ENCODE data around the gene RIOK2.

Gene RIOK2

GRCh38 chr5:97225222-97225621, 42.2 kb upstream of the RIOK2 start:
- TF ChIP-seq, protein P1, sequence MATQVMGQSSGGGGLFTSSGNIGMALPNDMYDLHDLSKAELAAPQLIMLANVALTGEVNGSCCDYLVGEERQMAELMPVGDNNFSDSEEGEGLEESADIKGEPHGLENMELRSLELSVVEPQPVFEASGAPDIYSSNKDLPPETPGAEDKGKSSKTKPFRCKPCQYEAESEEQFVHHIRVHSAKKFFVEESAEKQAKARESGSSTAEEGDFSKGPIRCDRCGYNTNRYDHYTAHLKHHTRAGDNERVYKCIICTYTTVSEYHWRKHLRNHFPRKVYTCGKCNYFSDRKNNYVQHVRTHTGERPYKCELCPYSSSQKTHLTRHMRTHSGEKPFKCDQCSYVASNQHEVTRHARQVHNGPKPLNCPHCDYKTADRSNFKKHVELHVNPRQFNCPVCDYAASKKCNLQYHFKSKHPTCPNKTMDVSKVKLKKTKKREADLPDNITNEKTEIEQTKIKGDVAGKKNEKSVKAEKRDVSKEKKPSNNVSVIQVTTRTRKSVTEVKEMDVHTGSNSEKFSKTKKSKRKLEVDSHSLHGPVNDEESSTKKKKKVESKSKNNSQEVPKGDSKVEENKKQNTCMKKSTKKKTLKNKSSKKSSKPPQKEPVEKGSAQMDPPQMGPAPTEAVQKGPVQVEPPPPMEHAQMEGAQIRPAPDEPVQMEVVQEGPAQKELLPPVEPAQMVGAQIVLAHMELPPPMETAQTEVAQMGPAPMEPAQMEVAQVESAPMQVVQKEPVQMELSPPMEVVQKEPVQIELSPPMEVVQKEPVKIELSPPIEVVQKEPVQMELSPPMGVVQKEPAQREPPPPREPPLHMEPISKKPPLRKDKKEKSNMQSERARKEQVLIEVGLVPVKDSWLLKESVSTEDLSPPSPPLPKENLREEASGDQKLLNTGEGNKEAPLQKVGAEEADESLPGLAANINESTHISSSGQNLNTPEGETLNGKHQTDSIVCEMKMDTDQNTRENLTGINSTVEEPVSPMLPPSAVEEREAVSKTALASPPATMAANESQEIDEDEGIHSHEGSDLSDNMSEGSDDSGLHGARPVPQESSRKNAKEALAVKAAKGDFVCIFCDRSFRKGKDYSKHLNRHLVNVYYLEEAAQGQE (IDR thresholded peaks at IDR 0.05; ENCODE audit: insufficient read depth in 1 of 2, low read depth in 2 of 2, low read length in 2 of 2): no peak
- TF ChIP-seq FOXP2 (optimal IDR thresholded peaks at IDR 0.05; ENCODE audit: borderline replicate concordance, extremely low read depth, extremely low read length, insufficient read depth): no peak
- no peak for TF ChIP-seq TAF1 (IDR thresholded peaks at IDR 0.05; ENCODE audit: borderline replicate concordance, insufficient read depth, low read length)
- TF ChIP-seq POLR2AphosphoS5 (IDR thresholded peaks at IDR 0.05; ENCODE audit: low read depth, low read length): no peak
- no peak for TF ChIP-seq SIN3A (IDR thresholded peaks at IDR 0.05; ENCODE audit: borderline replicate concordance, insufficient read depth, low read length)

GRCh38 chr5:97224112-97224750, 41.2 kb upstream of the RIOK2 start:
- TF ChIP-seq POLR2AphosphoS5 (IDR thresholded peaks at IDR 0.05; ENCODE audit: low read depth, low read length): no peak
- no peak for TF ChIP-seq TAF1 (IDR thresholded peaks at IDR 0.05; ENCODE audit: borderline replicate concordance, insufficient read depth, low read length)

DNA sequence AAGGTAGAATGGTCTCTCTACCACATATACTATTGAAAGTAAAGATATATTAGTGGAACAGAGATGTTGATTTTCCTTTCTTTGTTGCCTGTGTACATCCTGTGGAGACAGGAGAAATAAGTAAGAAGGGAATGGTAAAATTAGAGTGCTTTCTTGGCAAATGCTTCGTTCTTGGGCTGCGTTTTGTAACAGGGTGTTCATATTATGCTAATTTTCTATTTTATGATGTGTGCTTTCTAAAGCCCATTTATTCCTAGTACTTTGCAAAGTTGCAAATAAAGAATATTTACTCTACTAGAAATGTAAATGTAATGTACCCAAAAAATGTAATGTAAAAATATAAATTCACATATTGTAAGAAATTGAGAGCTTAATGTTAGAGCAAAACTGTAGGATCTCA, 40.5 kb upstream of the RIOK2 start:
- TF ChIP-seq POLR2AphosphoS5 (IDR thresholded peaks at IDR 0.05; ENCODE audit: low read depth, low read length) (no peak), SIN3A (IDR thresholded peaks at IDR 0.05; ENCODE audit: borderline replicate concordance, insufficient read depth, low read length) (no peak)

GRCh38 chr5:97209343-97209742, 26.3 kb upstream of the RIOK2 start:
- TF ChIP-seq FOXP2 (optimal IDR thresholded peaks at IDR 0.05; ENCODE audit: borderline replicate concordance, extremely low read depth, extremely low read length, insufficient read depth) (no peak), TAF1 (IDR thresholded peaks at IDR 0.05; ENCODE audit: borderline replicate concordance, insufficient read depth, low read length) (no peak), SIN3A (IDR thresholded peaks at IDR 0.05; ENCODE audit: borderline replicate concordance, insufficient read depth, low read length) (no peak), POLR2AphosphoS5 (IDR thresholded peaks at IDR 0.05; ENCODE audit: low read depth, low read length) (no peak)
- TF ChIP-seq, protein P1 (IDR thresholded peaks at IDR 0.05; ENCODE audit: insufficient read depth in 1 of 2, low read depth in 2 of 2, low read length in 2 of 2): no peak

- TF ChIP-seq FOXP2 (optimal IDR thresholded peaks at IDR 0.05; ENCODE audit: borderline replicate concordance, extremely low read depth, extremely low read length, insufficient read depth) (no peak), POLR2AphosphoS5 (IDR thresholded peaks at IDR 0.05; ENCODE audit: low read depth, low read length) (no peak), SIN3A (IDR thresholded peaks at IDR 0.05; ENCODE audit: borderline replicate concordance, insufficient read depth, low read length) (no peak), TAF1 (IDR thresholded peaks at IDR 0.05; ENCODE audit: borderline replicate concordance, insufficient read depth, low read length) (no peak)
- TF ChIP-seq, protein P1 (IDR thresholded peaks at IDR 0.05; ENCODE audit: insufficient read depth in 1 of 2, low read depth in 2 of 2, low read length in 2 of 2): no peak
Observed at GRCh38 chr5:97208714-97209113, 25.7 kb upstream of the RIOK2 start.

DNA sequence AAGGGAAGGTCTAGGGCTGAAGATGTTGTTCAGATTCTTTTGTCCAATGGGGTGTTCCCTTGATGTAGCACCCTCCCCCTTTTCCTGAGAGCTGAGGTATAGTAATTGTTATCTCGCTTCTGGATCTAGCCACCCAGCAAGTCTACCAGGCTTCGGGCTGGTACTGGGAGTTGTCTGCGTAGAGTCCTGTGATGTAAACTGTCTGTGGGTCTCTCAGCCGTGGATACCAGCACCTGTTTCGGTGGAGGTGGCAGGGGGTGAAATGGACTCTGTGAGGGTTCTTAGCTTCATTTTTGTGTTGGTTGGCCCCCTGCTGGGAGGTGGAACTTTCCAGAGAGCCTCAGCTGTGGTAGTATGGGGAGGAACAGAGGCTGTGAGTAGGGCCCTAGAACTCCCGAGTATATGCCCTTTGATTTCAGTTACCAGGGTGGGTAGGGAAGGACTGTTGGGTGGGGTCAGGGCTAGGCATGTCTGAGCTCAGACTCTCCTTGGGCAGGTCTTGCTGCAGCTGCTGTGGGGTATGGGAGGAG, 25.2 kb upstream of the RIOK2 start:
- TF ChIP-seq, protein P1 (IDR thresholded peaks at IDR 0.05; ENCODE audit: insufficient read depth in 1 of 2, low read depth in 2 of 2, low read length in 2 of 2): no peak
- no peak for TF ChIP-seq POLR2AphosphoS5 (IDR thresholded peaks at IDR 0.05; ENCODE audit: low read depth, low read length)
- TF ChIP-seq SIN3A (IDR thresholded peaks at IDR 0.05; ENCODE audit: borderline replicate concordance, insufficient read depth, low read length): no peak

Measured in PFSK-1 (cell line).